ENCODE data around the gene PVALEF.

DNA sequence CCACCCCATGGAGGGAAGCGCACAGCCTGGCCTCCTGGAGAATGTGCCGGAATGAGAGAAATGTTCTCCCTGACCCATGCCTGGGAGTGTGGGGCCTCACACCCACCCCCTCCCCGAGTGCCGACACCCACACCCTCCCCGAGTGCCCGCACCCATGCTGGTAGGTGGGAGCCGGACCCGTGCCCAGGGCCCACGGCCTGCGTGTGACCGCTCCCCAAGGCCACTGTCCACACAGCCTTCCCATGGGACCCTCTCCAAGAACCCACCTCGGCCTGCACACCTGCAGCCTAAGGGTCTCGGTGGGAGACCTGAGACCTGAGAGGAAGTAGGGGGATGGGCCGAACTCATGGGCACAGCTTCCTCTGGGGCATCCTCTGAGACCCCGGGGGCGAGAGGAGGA lies 3.3 kb upstream of the PVALEF start:
- TF ChIP-seq, protein P1, sequence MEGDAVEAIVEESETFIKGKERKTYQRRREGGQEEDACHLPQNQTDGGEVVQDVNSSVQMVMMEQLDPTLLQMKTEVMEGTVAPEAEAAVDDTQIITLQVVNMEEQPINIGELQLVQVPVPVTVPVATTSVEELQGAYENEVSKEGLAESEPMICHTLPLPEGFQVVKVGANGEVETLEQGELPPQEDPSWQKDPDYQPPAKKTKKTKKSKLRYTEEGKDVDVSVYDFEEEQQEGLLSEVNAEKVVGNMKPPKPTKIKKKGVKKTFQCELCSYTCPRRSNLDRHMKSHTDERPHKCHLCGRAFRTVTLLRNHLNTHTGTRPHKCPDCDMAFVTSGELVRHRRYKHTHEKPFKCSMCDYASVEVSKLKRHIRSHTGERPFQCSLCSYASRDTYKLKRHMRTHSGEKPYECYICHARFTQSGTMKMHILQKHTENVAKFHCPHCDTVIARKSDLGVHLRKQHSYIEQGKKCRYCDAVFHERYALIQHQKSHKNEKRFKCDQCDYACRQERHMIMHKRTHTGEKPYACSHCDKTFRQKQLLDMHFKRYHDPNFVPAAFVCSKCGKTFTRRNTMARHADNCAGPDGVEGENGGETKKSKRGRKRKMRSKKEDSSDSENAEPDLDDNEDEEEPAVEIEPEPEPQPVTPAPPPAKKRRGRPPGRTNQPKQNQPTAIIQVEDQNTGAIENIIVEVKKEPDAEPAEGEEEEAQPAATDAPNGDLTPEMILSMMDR (IDR thresholded peaks at IDR 0.05): no peak
- TF ChIP-seq POLR2A (IDR thresholded peaks at IDR 0.05; ENCODE audit: low read depth): no peak

All from esophagus muscularis mucosa (tissue), 3 donors.